ENCODE results near the gene HMOX1. TPM values are rescaled to one million over a fixed set of nuclear protein-coding genes. Genes with fewer than 3 reads are reported as not detected.

The HMOX1 gene
- total and polyA plus RNA-seq, 2 of the 13 experiments (the other 11 are each of a cell fraction or from before 2014, with no cell fraction given): 53.6 to 67.4 TPM

DNA sequence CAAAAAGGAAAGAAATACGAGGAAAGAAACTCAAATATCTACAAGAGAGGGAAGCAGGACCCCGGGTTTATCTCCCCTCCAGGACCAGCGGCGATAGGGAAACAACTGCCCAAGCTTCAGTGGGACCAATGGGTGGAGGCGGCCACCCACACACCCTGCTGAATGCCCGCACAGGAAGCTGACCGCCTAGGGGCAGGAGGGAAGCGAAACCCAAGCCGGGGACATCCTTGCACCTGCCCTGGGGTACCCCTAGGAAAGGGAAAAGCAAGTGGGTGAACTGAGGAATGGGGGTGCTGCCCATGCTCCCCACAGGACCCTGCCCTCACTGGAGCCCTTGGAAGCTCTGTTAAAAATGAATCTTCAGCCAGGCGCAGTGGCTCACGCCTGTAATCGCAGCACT, 27.6 kb upstream of the HMOX1 start:
- no peaks in the 10 kb centered on the region; a peak in 1 of 5 replicates for H3K27me3 ChIP-seq (ENCODE audit: control insufficient read depth in 1 of 2, insufficient read depth in 2 of 2, low read length in 2 of 2)
- TF ChIP-seq ZMAT3 (CRISPR knock-in tag; conservative IDR thresholded peaks at IDR 0.05) (0 out of 2 replicates have a peak, but pooled peaks have one; percentile 4), ZNF850 (CRISPR knock-in tag; conservative IDR thresholded peaks at IDR 0.05) (no peak), HES4 (CRISPR knock-in tag; IDR thresholded peaks at IDR 0.05; ENCODE audit: borderline replicate concordance) (no peak), NFRKB (IDR thresholded peaks at IDR 0.05) (no peak), ZNF331 (CRISPR knock-in tag; IDR thresholded peaks at IDR 0.05) (no peak), PBX2 (CRISPR knock-in tag; IDR thresholded peaks at IDR 0.05) (no peak), ZBTB26 (CRISPR knock-in tag; IDR thresholded peaks at IDR 0.05; ENCODE audit: borderline replicate concordance) (no peak), ZNF30 (CRISPR knock-in tag; IDR thresholded peaks at IDR 0.05) (no peak), RARG (CRISPR knock-in tag; IDR thresholded peaks at IDR 0.05; ENCODE audit: low read depth) (no peak), PRMT3 (CRISPR knock-in tag; IDR thresholded peaks at IDR 0.05; ENCODE audit: borderline replicate concordance, low read depth) (no peak), ZNF629 (CRISPR knock-in tag; conservative IDR thresholded peaks at IDR 0.05) (0 out of 2 replicates have a peak, but pooled peaks have one; percentile 1), IRF1 (CRISPR knock-in tag; IDR thresholded peaks at IDR 0.05; ENCODE audit: low read depth) (no peak), ZNF460 (CRISPR knock-in tag; IDR thresholded peaks at IDR 0.05; ENCODE audit: borderline replicate concordance) (no peak), MTA1 (CRISPR knock-in tag; IDR thresholded peaks at IDR 0.05; ENCODE audit: borderline replicate concordance) (no peak)
- POLR2A ChIA-PET: interaction anchor here (1.3 kb wide), 1 partner anchor 295 kb away, joined by 3 read pairs; the partner anchor contains the start of gene APOL6
- ATAC-seq: no peak
- no peak for DNase-seq (ENCODE audit: low spot score)
- H3K4me1 ChIP-seq (ENCODE audit: insufficient read depth, low read length): peaks cover 62% of the 10 kb centered on the region
- no peak for FAIRE-seq
- H3K9me3 ChIP-seq (ENCODE audit: low read length): no peaks in the 10 kb centered on the region
- no peak overlapping the region for H3K9ac ChIP-seq (ENCODE audit: insufficient read depth, low read depth, low read length)
- BruUV-seq (replicated peaks): no TSS peak
- intact Hi-C loops (cut with micrococcal nuclease; ENCODE audit: unreplicated experiment): loop anchor here (5.0 kb wide), 3 partner anchors 44 to 74 kb away; no protein-coding TSS in a partner anchor
- no peaks in the 10 kb centered on the region for H4K20me1 ChIP-seq (ENCODE audit: insufficient read depth, low read length)
- in situ Hi-C loops (cut with HindIII; ENCODE audit: extremely low pct_ligation_motif_present, low pct_unique_long_range_greater_than_20kb): loop anchor here (5.0 kb wide), 1 partner anchor 234 kb away; no protein-coding TSS in a partner anchor
- 85% methylated on average over 12 of the region's 12 CpGs for WGBS (ENCODE audit: low lambda C conversion rate)
- peak overlapping the region; percentile 98 for H3K4me2 ChIP-seq (ENCODE audit: low read depth, low read length)
- H3K4me3 ChIP-seq (replicated peaks in 1 of 3; ENCODE audit: insufficient read depth in 1 of 3, low read depth in 2 of 3, low read length in 3 of 3): no peak overlapping the region; a peak in 1 of 6 replicates
- CTCF ChIA-PET (ENCODE audit: low intra/inter-chr PET ratio, low total read pairs): interaction anchor here (1.6 kb wide), 1 partner anchor 230 kb away, joined by 4 read pairs; no protein-coding TSS in a partner anchor
- no peaks in the 10 kb centered on the region for H3K36me3 ChIP-seq (replicated peaks in 1 of 2; ENCODE audit: control insufficient read depth in 1 of 2, insufficient read depth in 2 of 2, low read length in 2 of 2)
- no peak overlapping the region for H2AFZ ChIP-seq (ENCODE audit: low read length)
- no peak overlapping the region for H3K27ac ChIP-seq (ENCODE audit: extremely low read length, insufficient read depth, low read length)
- H3K79me2 ChIP-seq (ENCODE audit: insufficient read depth, low read length): no peaks in the 10 kb centered on the region
